NCI-H2227 treated with DMSO at 0.1 percent for 48 hours (cell line): ENCODE results near the gene CLTCL1.
"Not testable (repeated sequence)": the region's sequence is repeated elsewhere in the genome, so short reads cannot be mapped to it uniquely, and the experiment has no call there.

Experiments
- DNase-seq: peaks from one replicate; lab custom pipeline; 2025; lab: John Stamatoyannopoulos, UW

The CLTCL1 gene

GRCh38 chr22:19216579-19216978 lies 74.9 kb downstream of the CLTCL1 start:
- DNase-seq = no peak

GRCh38 chr22:19215360-19215759 lies 76.2 kb downstream of the CLTCL1 start:
- DNase-seq = no peak

- no peak for DNase-seq
Measured at GRCh38 chr22:19214078-19214473, 77.4 kb downstream of the CLTCL1 start.

GRCh38 chr22:19213442-19214077 lies 78.0 kb downstream of the CLTCL1 start:
- no peak for DNase-seq

GRCh38 chr22:19213001-19213400 lies 78.5 kb downstream of the CLTCL1 start:
- no peak for DNase-seq

- no peak for DNase-seq
Measured at GRCh38 chr22:19212302-19212870, 79.1 kb downstream of the CLTCL1 start.

- no peak for DNase-seq
Measured at GRCh38 chr22:19210188-19210587, 81.3 kb downstream of the CLTCL1 start.

GRCh38 chr22:19208287-19208847 lies 83.2 kb downstream of the CLTCL1 start:
- DNase-seq = no peak

GRCh38 chr22:19207884-19208283 lies 83.6 kb downstream of the CLTCL1 start:
- no peak for DNase-seq

- peak; percentile 16 for DNase-seq
Measured at GRCh38 chr22:19207401-19207808, 84.1 kb downstream of the CLTCL1 start.

GRCh38 chr22:19206287-19206686 lies 85.2 kb downstream of the CLTCL1 start:
- no peak for DNase-seq

GRCh38 chr22:19204640-19205039 lies 86.9 kb downstream of the CLTCL1 start:
- no peak for DNase-seq

- no peak for DNase-seq
Measured at GRCh38 chr22:19203834-19204233, 87.7 kb downstream of the CLTCL1 start.

GRCh38 chr22:19202799-19203186 lies 88.7 kb downstream of the CLTCL1 start:
- not testable (repeated sequence) for DNase-seq

GRCh38 chr22:19201869-19202798 lies 89.4 kb downstream of the CLTCL1 start:
- no peak for DNase-seq

GRCh38 chr22:19201130-19201868 lies 90.2 kb downstream of the CLTCL1 start:
- no peak for DNase-seq

GRCh38 chr22:19199479-19199878 lies 92.0 kb downstream of the CLTCL1 start:
- no peak for DNase-seq

GRCh38 chr22:19197997-19198865 lies 93.3 kb downstream of the CLTCL1 start:
- peak; percentile 46 for DNase-seq

- peak; percentile 31 for DNase-seq
Measured at GRCh38 chr22:19196841-19197612, 94.5 kb downstream of the CLTCL1 start.
